Activated naive CD4-positive, alpha-beta T cell treated with anti-CD3 and anti-CD28 coated beads, Interleukin-2, amount 50 U/mL, for 16 hours (primary cell): ENCODE measurements around the gene ALCAM.

Source experiments
- DNase-seq: peaks from one replicate; pipeline ENCODE4 v3.0.0-alpha.2; 2020

The ALCAM gene

GRCh38 chr3:105366326-105367062 lies at the start of gene ALCAM:
Gene ALCAM, plus strand, starts transcription at chr3:105366909.
- peak; percentile 80 for DNase-seq

GRCh38 chr3:105317841-105318240 lies 48.9 kb upstream of the ALCAM start:
- DNase-seq = no peak

GRCh38 chr3:105322570-105323273 lies 44.0 kb upstream of the ALCAM start:
- DNase-seq = no peak

GRCh38 chr3:105323274-105323599 lies 43.5 kb upstream of the ALCAM start:
- DNase-seq = no peak

- no peak for DNase-seq
Observed at GRCh38 chr3:105324951-105325350, 41.8 kb upstream of the ALCAM start.

GRCh38 chr3:105327662-105328337 lies 38.9 kb upstream of the ALCAM start:
- DNase-seq = no peak

- no peak for DNase-seq
Observed at GRCh38 chr3:105328338-105328730, 38.4 kb upstream of the ALCAM start.

- DNase-seq = no peak
Observed at GRCh38 chr3:105332961-105333360, 33.7 kb upstream of the ALCAM start.

- no peak for DNase-seq
Observed at GRCh38 chr3:105334138-105334882, 32.4 kb upstream of the ALCAM start.

- no peak for DNase-seq
Observed at GRCh38 chr3:105339946-105340345, 26.8 kb upstream of the ALCAM start.

GRCh38 chr3:105343991-105344390 lies 22.7 kb upstream of the ALCAM start:
- no peak for DNase-seq

- DNase-seq = no peak
Observed at GRCh38 chr3:105345156-105345555, 21.6 kb upstream of the ALCAM start.

- no peak for DNase-seq
Observed at GRCh38 chr3:105347625-105348302, 18.9 kb upstream of the ALCAM start.

GRCh38 chr3:105348307-105348706 lies 18.4 kb upstream of the ALCAM start:
- no peak for DNase-seq

- DNase-seq = no peak
Observed at GRCh38 chr3:105349684-105350387, 16.9 kb upstream of the ALCAM start.

- DNase-seq = no peak
Observed at GRCh38 chr3:105351821-105352220, 14.9 kb upstream of the ALCAM start.

GRCh38 chr3:105352976-105353375 lies 13.7 kb upstream of the ALCAM start:
- DNase-seq = no peak

GRCh38 chr3:105353485-105354161 lies 13.1 kb upstream of the ALCAM start:
- DNase-seq = no peak

- no peak for DNase-seq
Observed at GRCh38 chr3:105354429-105354828, 12.3 kb upstream of the ALCAM start.

GRCh38 chr3:105355408-105356061 lies 11.2 kb upstream of the ALCAM start:
- DNase-seq = no peak

- DNase-seq = no peak
Observed at GRCh38 chr3:105356396-105356795, 10.3 kb upstream of the ALCAM start.
